ENCODE measurements around the gene SLBP.

The SLBP gene

DNA sequence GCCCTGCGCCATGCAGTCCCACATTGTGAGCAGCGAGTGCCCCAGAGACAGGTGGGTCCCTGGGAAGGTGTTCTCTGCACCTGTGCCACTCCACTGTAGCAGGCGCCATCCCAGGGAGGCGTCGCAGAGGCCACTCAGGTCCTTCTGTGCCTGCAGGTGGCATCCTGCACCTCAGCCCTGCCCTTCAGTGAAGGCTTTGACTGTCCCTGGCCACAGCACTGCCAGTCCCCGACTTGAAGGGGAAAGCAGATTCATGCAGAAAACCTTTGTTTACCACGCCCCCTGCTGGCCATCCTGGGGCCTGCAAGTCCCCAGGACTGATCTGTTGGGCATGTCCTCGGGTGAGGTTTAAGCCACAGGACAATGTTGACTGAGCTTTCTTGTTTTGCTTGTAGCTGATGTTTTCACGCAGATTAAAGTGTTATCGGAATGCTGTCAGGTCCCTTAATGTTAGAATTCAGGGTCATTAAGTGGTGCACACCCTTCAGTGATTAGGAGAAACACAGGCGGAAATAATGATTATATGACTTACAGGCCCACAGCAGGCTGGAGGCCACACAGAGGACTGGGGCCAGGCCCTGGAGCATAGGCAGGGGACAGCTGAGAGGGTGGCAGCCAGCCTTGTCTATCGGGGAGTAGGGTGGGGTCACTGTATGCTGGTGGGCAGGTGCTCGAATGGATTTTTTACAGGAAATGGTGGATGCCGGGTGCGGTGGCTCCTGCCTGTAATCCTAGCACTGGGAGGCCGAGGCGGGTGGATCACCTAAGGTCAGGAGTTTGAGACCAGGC lies 14.2 kb upstream of the SLBP start:
- peak; percentile 90 for DNase-seq

DNA sequence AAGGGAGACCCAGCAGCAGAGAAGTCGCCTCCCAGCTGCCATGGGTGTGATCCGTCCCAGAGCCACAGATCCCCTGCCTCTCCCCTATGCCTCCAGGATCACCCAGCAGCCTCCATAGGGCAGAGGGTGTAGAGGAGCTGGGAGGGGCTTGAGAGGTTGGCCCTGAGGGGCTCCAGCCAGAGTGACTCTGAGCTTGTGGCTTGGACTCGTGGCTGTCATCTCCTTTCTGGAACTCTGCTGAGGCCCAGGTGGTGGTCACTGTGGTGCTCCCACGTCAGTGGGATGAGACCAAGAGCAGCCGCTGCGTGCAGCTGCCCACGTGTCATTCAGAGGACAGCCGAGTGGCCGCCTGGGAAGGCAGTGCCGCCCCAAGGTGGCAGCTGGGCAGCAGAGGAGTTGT lies 13.4 kb upstream of the SLBP start:
- no peak for DNase-seq

- DNase-seq = peak; percentile 35
Measured at GRCh38 chr4:1723131-1723801, 11.1 kb upstream of the SLBP start.

- DNase-seq = no peak
Measured at GRCh38 chr4:1722551-1723118, 10.5 kb upstream of the SLBP start.

DNA sequence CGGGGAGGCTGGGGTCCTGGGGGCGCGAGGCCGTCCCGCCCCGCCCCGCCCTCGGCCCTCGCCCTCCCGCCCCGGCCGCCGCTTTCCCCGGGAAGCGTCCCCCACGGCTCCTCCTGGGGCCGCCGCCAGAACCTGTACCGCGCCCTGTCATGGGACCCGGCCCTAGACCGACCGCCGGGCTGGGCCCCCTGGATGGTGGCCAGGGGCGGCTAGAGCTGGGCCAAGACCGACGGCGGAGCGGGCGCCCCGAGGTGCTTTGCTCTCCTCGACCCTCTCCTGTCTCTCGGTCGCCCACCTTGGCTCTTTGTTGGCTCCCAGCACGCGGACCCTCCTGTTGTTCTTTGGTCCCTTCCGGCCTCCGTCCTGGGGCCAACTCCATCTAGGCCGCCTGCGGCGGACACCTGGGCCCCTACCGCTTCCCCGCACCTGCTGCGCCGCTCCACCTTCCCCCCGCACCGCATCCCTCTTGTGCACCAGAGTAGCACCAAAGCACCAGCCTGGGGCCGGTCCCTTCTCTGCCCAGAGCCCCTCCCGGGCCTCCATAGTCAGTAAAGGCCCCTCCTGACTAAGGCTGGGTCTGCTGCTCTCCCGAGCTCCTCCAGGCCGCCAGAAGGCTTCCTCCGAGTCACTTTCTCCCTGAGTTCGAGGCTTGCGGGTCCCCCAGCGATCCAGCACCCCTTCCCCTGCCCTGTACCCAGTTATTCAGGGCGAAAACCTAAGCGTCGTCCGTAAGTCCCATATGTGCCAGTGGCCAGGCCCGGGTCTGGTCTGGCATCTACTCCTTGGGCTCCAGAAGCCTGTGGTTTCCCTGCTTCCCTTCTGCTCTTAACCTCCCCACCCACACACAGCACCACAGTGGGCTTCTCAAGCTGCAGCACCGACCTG lies 9.8 kb upstream of the SLBP start:
- DNase-seq = no peak

- DNase-seq = peak; percentile 93
Measured at GRCh38 chr4:1721003-1721665, 9.0 kb upstream of the SLBP start, which contains the start of the genes TACC3 and TMEM129. Gene TACC3 (plus strand): TSS chr4:1721521. CDS start chr4:1723422, 1,901 bp downstream. Gene TMEM129 (minus strand): TSS chr4:1721323. CDS start chr4:1720837, 486 bp downstream.

DNA sequence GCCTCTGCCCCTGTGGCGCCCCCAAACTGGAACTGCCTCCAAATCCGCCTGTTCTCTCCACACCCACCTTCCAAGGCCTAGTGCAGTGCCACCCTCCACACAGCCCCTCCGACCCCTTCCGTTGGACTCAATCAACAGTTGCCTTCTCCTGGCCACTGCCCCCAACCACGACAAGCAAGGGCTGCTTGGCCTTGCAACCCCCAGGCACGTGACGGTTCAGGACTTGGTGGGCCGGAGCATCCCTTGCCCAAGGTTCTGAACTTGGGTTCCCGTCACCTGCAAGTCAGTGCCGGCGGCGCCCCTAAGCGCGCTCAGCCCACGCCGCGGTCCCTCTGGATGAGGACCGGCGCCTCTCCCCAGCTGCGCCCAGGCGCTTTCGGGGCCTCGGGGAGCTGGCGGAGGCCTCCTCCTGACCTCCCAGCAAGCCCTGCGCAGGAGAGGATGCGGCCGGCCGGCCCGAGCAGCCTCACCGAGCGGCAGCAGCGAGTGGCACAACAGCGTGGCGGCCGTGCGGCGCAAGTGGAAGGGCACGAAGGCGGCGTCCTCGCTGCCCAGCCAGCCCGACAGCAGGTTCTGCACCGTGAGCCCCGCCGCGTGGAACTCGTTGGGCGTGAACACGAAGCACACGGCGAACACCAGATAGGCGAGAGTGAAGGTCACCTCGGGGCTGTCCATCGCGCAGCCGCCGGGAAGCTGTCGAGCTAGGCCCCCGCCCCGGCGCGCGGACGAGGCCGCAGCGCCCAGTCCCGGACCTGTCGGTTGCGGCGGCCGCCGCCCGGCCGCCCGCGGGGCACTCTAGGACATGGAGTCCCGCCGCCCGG lies 8.3 kb upstream of the SLBP start:
- DNase-seq = peak; percentile 45

GRCh38 chr4:1718095-1718850 lies 6.2 kb upstream of the SLBP start:
- DNase-seq = no peak

DNA sequence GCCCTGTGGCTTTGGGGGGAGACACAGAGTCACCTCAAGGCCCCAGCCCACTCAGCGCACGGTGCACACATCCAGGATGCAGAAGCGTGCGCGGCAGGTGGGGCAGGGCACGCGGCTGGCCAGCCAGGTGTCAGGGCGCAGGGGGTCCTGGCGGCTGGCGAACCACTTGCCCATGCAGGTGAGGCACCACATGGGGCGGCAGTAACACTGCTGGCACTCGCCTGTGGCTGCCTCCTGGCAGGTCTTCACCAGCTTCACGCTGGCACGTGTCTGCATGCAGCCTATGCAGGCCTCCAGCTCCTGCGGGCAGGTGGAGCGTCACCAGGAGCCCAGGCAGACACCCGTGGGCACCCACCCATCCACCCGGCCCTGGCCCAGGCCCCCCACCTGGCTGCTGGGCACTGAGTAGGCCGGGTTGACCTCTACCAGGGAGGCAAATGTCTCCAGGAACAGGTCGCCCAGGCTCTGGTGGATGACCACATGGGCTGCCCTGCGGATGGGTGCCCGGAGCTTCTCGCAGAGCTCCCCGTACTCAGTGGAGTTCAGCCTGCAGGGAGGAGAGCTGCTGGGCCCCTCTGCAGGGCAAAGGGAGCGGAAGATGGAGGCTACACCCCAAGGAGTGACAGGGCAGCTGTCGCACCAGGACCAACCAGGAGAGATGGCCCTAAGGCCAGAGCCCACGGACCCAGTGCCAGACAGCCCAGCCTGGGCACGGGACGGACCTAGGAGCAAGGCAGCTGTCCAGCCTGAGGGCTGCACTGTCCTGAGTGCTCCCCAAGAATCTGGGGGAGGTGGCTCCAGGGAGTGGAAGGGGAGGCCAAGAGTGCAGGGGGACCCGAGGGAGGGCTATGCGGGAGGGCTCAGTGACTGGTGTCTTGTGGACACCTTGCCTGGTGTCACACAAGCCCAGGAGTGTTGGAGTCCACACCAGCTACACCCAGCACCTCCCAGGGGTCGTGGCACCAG lies 5.3 kb upstream of the SLBP start:
- DNase-seq = no peak

GRCh38 chr4:1716065-1716945 lies 4.2 kb upstream of the SLBP start:
- DNase-seq = no peak

- DNase-seq = no peak
Measured at GRCh38 chr4:1715002-1715758, 3.1 kb upstream of the SLBP start.

DNA sequence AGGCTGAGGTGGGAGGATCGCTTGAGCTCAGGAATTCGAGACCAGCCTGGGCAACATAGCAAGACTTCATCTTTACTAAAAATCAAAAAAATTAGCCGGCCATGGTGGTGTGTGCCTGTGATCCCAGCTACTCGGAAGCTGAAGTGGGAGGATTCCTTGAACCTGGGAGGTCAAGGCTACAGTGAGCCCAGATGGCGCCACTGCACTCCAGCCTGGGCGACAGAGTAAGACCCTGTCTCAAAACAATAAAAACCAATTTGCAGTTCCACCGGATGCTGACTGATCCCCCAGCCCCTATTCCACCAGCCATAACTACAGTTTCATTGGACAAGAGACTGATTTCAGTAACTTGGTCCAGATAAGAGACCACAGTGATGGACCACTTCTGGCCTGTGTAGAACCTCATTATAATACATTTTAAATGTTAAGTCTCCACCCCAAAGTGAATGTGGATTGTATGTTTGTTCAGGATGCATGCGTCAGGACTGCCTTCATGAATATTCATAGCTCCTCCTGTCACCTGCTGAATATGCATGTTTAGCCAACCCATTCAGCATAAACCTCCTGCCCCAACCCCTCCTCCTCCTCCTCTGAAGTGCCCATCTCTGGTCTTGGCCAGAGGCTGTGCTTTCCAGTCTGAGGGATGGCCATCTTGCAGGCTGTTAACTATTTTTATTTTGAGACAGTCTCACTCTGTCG lies 2.3 kb upstream of the SLBP start:
- DNase-seq = no peak

- DNase-seq = no peak
Measured at GRCh38 chr4:1713003-1713851, 1.1 kb upstream of the SLBP start.

DNA sequence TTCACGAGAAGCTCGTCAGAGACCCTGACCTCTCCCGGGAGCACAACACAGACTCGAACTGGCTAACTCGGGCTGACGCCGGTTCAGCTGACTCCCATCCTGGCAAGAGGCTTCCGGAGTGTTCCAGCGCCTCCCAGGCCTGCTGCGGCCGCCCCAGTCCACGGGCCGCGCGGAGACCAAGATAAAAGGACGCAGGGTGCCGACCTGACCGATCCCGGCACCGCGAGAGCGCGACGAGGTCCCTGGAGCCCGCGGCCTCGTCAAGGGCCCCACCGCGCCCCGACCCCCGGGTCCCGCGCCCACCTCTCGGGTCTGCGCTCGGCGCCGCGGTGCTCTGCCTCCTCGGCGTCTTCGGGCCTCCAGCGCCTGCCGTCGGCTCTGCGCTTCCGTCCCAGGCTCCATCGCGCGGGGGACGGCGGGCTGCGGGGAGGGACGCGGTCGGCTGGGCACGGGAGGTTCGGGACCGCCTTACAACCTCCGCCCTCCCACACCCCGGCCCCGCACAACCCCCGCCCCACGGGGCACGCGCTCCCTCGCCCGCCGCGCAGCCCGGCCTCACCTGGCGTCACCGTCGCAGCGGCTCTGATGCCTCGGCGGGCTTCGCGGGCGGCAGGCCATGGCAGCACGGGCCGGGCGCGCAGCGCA lies 426 bp downstream of the SLBP start:
- no peak for DNase-seq

- no peak for DNase-seq
Measured at GRCh38 chr4:1711055-1711570, 1.0 kb downstream of the SLBP start.
